Stimulated activated CD4-positive, alpha-beta T cell treated with anti-CD3 and anti-CD28 coated beads, Interleukin-4, amount 100 ng/mL, for 4 hours (primary cell): ENCODE data around the gene METTL9.
"Not testable (repeated sequence)": the region's sequence is repeated elsewhere in the genome, so short reads cannot be mapped to it uniquely, and the experiment has no call there.

ENCODE experiments used
- DNase-seq, 2 experiments: peaks; one replicate each; pipeline ENCODE4 v3.0.0-alpha.2; 2020

METTL9 gene

DNA sequence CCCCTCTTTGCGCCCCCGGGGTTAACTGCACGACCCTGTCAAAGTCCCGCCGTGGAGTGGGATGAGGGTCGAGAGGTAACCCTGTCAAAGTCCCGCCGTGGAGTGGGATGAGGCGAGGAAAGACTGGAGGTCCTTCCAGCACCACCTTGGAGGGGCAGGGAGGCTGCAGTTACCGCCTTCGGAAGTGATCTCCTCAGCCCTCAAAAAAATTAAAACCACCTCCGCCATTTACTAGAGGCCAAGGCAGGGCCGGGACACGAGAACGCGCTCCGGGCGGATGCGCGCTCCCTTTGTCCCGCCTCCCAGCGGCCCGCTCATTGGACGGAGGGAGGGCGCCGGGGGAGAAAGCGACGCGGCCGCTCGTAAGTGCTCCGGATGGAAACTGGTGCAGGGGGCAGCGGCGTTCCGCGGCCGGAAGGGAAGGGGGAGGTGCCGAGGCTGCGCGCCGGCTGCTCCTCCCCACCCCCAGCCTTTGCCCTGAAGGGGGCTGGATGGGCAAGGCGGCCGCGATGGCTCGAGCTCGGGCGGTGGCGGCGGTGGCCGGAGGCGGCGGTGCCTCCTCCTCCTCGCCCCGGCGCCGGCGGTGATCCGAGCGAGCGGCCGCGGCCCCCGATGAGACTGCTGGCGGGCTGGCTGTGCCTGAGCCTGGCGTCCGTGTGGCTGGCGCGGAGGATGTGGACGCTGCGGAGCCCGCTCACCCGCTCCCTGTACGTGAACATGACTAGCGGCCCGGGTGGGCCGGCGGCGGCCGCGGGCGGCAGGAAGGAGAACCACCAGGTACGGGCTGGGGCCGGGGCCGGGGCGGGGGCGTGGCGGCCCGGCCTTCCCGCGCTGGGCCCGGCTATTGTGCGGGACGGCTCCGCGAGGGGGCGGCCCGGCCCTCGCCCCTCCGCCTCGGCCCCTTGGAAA lies at the start of gene METTL9:
METTL9 (plus strand) TSS at position 456 of the 909 bp plus-strand sequence; CDS start at position 613, 157 bp downstream.
- DNase-seq, result peak; percentile 90 to 92

DNA sequence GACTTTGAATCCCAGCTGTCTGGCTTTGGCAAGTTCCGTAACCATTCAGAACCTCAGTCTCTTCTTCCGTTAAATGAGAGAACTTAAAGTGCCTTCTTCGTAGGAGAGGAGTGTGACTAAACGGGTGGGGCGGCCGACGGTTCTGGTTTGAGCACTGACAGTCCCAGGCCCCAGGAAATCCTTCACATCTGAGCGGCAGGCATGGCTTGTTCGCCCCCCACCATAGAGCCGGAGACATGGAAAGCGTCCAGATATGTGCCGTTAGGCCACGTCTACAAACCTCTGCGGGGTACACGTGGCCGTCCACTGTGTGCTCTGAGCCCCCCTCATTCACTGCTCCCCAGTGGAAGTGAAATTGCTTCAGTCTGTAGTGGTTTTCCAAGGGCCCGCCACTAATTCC lies 49.4 kb upstream of the METTL9 start:
- not testable (repeated sequence) for DNase-seq

DNA sequence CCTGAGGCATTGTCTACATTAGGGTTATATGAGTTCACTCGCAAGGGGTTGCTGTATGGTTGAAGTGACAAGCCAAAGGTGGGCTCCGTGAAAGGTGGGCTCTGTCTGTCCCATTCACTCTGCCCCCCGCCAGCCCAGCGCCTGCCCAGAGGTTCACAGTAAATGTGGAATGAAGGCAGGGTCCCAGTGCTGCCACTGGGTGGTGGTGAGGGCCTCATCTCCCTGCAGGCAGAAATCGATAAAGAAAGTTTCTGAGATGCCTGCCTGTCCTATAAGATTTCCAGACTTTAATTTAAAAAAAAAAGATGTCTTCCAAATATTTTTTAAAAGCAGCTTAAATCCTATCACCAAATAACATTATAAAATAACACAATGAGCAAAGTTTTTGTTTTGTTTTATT lies 48.9 kb upstream of the METTL9 start:
- DNase-seq, result not testable (repeated sequence)

DNA sequence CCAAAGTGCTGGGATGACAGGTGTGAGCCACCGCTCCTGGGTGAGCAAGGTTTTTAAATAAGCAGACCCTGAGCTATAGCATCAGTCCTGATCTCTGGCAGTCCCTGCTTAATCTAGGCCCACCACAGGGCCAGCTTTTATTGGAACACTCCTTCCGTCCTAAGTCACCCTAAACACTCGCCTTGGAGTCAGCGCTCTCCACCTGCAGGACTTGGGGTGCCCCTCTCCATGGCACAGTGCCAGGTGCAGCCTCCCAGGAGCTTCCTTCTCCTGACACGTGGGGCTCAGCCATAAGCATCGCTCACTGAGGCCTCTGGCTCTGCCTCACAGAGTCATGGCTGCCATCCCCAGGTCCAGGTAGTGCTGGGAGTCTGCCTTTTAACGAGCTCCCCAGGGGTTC lies 48.3 kb upstream of the METTL9 start:
- not testable (repeated sequence) for DNase-seq

DNA sequence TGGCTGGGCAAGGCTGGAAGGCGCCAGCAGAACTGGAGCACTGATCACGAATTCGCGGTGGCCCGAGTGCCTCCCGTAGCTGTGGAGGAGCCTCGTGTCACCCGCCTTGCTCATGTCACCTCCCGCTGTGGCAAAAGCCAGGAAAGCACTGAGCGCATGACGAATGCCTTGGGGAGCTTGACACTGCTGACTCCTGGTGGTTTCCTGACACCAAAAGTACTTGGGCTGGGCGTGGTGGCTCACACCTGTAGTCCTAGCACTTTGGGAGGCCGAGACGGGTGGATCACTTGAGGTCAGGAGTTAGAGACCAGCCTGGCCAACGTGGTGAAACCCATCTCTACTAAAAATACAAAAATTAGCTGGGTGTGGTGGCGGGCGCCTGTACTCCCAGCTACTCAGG lies 47.8 kb upstream of the METTL9 start:
- not testable (repeated sequence) for DNase-seq

DNA sequence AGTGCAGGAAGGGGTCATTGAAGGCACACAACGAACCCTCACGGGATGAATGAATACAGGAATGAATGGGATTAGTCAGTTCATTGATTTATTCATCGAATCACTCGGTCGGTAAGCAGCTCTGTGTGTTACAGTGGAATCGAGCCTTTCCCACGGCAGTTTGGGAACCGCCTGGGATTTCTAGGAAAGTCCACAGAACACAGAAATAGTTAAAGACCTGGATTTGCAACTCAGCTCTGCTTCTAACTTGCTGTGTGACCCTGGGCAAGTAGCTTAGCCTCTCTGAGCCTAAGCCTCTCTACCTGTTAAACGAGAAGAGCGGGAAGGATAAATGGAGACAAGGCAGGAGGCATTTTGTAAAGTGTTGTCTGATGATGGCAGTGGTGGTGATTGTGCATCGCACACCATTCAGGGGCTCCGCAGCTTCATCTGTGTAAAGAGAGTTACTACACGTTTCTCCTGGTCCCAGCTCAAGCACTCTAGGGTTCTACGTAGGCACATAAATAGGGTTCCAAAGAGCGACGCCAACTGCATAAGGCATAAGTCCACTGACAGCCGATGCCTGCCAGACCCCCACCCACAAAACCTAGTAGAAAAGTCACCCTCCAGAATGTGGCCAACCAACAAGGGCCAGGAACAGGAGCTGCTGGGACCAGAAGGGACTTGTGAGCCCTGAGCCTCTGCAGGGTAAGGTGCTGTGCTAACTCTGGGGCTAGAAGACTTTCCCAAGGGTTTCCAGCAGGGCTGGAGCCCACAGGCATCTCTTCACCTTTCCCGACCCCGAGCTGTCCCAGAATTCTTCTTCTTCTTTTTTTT lies 45.7 kb upstream of the METTL9 start:
- not testable (repeated sequence) for DNase-seq

DNA sequence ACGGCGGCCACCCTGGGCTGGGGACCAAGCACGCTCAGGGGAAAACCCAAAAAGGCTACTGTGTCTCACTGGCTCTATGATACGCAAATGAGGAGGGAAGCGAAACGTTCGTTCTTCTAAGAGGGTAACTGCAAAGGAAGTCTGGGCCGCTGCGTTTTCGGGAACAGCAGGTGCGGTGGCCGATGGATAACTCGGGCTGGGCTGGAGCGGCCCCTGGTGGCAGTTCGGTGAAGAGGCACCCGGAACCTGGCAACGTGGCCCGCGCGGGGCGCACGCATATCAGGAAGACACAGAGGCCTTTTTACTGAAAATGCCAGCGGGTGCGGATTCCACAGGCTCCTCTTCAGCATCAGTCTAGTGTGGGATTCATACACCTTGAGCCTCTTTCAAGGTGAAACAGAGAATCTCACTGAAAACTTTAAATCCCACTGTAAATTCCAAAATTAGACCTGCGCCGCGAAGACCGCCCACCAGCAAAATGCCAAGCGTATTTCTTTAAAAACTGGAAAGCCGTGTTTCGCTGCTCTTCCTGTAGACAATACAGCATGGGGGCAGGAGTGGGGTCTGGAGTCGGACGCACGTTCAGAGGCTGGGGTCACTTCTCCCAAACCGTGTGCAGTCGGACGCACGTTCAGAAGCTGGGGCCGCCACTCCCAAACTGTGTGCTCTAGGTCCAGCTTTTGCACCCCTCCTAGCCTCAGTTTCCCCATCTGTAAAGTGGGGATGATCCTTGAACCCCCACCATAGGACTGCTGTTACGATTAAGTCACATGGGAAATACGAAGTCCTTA lies 44.4 kb upstream of the METTL9 start:
- DNase-seq, result peak; percentile 86 to 91

DNA sequence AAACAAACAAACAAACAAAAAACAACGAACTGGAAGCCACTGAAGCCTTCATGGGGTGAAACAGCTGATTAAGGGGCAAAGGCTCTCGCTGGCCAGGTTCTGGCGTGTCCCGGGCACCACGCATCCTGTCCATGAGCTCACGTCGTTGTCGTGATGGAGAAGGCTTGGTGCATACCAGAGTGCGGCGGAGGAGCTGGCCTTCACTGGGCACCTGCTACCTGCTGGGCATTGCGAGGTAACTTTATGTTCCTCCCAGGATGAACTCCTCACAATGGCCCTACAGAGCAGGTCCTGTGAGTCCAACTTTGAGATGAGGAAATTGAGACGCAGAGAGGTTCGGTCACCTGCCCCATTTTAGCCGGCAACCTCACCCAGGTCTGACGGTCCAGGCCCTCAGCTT lies 43.8 kb upstream of the METTL9 start:
- DNase-seq, result not testable (repeated sequence)

DNA sequence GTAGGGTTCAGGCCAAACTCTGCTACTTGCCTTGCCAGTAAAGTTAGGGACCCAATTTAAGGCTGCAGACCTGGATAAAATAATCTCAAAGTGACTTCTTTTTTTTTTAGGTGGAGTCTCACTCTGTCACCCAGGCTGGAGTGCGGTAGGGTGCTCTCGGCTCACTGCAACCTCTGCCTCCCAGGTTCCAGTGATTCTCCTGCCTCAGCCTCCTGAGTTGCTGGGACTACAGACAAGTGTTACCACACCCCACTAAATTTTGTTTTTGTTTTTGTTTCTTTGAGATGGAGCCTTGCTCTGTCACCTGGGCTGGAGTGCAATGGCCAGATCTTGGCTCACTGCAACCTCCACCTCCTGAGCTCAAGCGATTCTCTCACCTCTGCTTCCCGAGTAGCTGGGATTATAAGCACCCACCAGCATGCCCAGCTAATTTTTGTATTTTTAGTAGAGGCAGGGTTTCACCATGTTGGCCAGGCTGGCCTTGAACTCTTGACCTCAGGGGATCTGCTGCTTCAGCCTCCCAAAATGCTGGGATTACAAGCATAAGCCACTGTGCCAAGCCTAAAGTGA lies 43.3 kb upstream of the METTL9 start:
- DNase-seq, result not testable (repeated sequence)

DNA sequence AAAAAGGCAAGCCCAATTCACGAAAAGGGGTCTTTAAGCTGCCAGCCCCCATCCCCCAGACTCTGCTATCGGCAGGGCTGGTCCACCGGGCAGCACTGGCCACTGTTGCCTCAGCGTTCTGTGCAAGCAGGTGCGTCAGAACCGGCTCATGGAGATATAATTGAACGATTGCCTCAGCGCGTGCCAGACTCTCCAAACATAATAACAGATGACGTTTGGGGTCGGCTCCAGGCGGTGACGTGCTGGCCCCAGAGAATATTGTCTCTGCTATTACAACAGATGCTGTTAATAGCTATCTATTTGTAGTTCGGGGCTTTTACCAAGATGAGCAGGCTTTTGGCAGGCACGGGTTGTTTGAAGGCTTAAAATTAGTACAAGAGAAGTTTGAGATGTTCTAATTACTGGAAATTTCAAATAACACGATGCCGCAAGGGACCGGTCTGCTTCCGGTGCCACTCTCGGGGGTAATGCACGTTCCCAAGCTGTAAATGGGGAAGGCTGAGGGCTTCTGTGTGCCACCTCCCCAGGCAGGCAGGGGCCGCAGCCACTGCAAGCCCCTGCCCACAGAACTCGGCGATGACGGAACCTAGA lies 42.6 kb upstream of the METTL9 start:
- not testable (repeated sequence) for DNase-seq

DNA sequence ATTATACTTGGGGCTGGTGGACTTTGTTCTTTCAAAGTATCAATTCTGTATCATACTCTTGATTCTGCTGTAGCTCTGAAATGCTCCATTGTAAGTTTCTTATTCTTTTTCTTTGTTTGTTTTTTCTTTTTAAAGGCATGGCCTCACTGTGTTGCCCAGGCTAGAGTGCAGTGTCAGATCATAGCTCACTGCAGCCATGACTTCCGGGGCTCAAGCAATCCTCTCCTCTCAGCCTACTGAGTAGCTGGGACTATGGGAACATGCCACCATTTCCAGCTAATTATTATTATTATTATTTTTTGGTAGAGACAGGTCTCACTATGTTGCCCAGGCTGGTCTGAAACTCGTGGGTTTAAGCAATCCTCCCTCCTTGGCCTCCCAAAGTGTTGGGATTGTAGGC lies 38.9 kb upstream of the METTL9 start:
- no peak for DNase-seq

DNA sequence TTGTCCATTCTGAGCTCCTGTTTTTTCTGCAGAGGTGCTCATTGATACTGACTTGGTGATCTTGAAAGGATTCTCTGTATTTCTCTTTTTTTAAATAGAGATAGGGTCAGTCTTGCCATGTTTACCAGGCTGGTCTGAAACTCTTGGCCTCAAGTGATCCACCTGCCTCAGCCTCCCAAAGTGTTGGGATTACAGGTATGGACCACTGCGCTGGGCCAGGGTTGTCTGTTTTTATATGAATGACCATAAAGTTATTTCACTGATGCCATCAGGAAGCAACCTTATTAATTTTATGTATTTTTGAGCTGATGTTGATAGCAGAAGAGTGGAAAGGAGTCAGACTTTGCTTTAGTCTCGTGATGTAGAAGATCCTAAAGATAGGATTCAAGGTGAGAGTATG lies 35.7 kb upstream of the METTL9 start:
- no peak for DNase-seq

DNA sequence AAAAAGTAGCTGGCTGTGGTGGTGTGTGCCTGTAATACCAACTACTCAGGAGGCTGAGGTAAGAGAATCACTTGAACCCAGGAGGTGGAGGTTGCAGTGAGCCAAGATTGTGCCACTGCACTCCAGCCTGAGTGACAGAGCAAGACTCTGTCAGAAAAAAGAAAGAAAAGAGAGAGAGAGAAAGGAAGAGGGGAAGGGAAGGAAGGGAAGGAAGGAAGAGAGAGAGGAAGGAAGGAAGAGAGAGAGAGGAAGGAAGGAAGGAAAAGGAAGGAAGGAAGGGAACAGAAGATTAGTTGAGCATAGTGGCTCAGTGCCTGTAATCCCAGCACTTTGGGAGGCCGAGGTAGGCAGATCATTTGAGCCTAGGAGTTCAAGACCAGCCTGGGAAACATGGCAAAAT lies 35.0 kb upstream of the METTL9 start:
- DNase-seq, result not testable (repeated sequence)

DNA sequence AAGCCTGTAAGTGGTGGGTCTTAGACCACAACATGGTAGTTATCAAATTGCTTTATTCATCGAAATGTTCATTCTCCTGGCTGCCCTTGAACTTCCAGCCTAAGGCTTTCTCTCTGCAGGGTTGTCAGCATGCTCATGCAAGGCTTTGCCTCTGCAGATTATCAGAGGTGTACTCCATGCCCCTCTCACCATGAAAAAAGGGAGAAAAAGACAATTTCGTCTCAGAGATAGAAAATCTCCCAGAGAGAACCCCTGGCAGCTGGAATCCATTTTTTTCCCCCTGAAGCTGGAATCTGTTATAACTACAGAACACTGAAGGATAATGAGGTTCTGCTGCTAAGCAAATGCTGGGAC lies 33.9 kb upstream of the METTL9 start:
- no peak for DNase-seq

DNA sequence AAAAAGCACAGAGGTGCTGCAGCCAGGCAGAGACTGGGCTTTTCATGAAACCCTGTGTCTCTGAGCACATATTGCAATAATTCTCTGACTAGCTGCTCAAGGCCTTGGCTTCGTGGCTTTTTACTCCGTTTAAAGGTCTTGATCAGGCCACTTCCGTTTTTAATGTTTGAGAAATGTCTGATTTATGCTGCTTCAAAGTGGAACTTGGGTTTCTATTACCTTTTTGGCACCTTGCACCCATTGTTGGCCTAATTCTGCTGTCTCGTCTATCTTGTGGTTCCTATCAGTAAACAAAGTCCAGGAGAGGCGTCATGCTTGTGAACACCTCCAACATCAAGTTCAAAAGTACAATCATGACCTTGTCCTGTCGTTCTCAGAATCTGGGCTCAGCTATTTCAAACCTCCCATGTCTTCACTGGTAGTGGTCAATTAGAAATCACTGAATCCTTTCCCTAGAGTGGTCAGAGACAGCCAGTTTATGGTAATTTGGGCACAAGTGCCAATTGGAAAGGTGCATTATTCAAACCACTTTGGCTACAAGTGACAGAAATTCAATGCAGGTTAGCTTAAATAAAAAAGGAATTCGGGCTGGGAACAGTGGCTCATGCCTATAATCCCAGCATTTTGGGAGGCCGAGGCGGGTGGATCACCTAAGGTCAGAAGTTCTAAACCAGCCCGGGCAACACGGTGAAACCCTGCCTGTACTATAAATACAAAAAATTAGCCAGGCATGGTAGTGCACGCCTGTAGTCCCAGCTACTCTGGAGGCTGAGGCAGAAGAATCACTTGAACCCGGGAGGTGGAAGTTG lies 33.3 kb upstream of the METTL9 start:
- no peak for DNase-seq

DNA sequence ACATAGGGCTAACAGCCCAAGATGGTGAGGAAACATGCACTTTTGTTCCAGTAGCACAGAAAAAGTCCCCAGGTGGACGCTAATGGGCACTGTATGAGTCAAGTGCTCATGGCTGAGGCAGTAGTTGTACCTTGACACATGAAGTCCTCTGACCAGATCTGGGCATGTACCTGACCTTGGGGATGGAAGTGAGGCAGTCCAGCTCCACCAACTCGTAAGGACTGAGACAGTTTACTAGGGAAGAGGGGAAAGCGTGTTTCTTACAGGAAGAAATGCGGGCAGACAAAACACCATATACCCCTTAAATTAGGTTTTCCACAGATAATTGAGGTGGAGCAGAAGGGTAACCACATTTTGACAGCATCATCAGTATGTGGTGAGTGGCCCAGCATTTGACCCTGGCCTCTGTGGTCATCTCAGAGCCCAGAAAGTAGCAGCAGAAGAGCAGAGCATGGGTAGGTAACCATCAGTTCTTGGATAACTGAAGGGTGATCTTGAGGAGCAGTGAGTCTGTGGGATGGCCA lies 32.4 kb upstream of the METTL9 start:
- DNase-seq, result no peak

DNA sequence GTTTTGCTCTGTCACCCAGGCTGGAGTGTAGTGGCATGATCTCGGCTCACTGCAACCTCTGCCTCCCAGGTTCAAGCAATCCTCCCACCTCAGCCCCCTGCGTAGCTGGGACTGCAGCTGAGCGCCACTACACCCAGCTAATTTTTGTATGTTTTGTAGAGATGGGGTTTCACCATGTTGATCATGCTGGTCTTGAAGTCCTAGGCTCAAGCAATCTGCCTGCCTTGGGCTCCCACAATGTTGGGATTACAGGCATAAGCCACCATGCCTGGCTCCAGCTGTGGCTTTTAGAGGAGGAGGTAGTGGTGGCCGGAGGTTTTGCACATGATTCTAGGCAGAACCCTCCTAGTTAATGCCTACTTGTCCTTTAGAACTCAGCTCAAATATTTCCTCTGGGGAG lies 31.9 kb upstream of the METTL9 start:
- DNase-seq, result not testable (repeated sequence)

DNA sequence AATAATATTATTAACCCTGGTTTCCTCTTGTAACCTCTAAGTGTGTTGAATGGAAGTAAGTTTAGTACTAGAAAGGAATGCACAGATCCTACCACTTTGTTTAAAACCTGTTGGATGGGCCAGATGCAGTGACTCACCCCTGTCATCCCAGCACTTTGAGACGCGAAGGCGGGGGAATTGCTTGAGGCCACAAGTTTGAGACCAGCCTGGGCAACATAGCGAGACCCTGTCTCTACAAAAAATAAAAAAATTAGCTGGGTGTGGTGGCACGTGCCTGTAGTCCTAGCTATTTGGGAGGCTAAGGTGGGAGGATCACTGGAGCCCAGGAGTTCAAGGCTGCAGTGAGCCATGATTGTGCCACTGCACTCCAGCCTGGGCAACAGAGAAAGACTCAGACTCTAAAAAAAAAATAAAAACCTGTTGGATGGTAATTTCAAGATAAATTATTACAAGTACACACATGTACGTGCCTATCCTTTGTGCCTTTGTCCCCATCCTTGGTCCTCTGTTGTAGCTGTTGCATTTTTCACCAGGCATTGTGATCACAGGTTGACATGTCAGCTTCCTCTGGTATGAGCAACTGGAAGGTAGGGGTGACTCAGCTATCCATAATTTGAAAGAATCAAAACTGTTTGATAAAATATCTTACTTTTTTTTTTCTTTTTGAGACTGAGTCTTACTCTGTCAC lies 30.7 kb upstream of the METTL9 start:
- DNase-seq, result no peak

DNA sequence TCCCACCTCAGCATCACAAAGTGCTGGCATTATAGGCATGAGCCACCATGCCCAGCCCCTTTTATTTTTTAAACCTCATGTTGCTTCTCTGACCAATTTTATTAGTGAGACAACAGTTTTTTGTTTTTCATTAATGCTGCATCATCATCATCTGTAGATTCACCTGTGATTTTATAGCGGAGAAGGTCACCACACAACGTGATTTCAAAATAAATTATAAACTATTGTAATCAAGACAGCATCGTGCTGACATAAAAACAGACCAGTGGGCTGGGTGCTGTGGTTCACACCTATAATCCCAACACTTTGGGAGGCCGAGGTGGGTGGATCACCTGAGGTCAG lies 28.7 kb upstream of the METTL9 start:
- no peak for DNase-seq

DNA sequence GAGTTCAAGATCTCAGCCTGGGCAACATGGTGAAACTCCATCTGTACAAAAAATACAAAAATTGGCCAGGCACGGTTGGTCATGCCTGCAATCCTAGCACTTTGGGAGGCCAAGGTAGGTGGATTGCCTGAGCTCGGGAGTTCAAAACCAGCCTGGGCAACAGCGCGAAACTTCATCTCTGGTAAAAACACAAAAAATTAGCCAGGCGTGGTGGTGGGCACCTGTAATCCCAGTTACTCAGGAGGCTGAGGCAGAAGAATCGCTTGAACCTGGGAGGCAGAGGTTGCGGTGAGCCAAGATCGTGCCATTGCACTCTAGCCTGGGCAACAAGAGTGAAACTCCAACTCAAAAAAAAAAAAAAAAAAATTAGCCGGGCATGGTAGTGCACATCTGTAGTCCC lies 25.9 kb upstream of the METTL9 start:
- not testable (repeated sequence) for DNase-seq

DNA sequence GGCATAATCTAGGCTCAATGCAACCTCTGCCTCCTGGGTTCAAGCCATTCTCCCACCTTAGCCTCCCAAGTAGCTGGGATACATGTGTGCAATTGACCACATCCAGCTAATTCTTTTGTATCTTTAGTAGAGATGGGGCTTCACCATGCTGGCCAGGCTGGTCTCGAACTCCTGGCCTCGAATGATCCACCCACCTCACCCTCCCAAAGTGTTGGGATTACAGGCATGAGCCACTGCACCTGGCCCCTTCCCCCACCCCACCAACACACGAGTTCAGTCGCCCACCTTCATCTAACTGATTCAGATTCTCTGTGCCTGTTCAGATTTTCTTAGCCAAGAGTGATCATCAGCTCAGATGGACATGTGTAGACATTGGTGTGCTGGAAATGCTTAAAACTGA lies 25.0 kb upstream of the METTL9 start:
- no peak for DNase-seq
